Measurements from ENCODE around the gene FAIM2. TPM values are rescaled to one million over a fixed set of nuclear protein-coding genes. Genes with fewer than 3 reads are reported as not detected.

FAIM2 gene
- total and polyA plus RNA-seq, 9 of the 15 experiments (the other 6 are each of a cell fraction or from before 2014, with no cell fraction given) = 0.01 to 0.10 TPM; not detected in 7

DNA sequence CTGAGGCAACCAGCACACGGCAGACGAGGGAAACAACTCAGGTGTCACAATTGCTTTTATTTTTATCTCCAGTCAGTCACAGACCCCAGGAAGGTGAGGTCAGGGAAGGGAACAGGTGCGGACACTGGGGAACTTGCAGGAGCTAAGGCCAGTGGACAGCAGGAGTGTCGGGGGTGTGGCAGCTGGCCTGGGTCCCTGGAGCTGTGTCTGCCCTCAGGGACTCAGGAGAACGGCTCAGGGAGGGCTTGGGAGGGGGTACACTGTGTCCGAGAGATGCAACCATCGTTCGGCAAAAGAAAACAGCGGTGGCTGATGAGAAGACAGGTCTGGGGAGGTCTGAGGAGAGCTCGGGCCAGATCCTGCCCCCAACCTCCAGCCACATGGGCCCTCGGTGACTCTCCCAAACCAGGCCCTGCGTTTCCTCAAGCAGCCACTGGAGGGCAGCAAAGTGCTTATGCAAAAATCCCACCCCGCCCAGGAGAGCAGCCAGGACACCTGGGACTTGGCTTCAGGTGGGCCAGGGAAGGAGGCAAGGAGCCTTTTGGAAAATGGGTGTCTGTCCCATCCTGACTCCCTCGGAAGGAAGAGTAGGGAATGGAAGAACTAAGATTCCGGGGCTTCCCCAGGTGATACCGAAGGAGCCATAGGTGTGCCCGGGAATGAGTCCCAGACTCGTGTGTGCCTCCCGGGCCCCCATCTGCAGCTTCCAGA is 36.7 kb downstream of the FAIM2 start (continued):
- TF ChIP-seq, protein P1, sequence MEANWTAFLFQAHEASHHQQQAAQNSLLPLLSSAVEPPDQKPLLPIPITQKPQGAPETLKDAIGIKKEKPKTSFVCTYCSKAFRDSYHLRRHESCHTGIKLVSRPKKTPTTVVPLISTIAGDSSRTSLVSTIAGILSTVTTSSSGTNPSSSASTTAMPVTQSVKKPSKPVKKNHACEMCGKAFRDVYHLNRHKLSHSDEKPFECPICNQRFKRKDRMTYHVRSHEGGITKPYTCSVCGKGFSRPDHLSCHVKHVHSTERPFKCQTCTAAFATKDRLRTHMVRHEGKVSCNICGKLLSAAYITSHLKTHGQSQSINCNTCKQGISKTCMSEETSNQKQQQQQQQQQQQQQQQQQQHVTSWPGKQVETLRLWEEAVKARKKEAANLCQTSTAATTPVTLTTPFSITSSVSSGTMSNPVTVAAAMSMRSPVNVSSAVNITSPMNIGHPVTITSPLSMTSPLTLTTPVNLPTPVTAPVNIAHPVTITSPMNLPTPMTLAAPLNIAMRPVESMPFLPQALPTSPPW (CRISPR knock-in tag; IDR thresholded peaks at IDR 0.05) = 0 out of 2 replicates have a peak, but pooled peaks have one; percentile 8
- TF ChIP-seq, protein P2, sequence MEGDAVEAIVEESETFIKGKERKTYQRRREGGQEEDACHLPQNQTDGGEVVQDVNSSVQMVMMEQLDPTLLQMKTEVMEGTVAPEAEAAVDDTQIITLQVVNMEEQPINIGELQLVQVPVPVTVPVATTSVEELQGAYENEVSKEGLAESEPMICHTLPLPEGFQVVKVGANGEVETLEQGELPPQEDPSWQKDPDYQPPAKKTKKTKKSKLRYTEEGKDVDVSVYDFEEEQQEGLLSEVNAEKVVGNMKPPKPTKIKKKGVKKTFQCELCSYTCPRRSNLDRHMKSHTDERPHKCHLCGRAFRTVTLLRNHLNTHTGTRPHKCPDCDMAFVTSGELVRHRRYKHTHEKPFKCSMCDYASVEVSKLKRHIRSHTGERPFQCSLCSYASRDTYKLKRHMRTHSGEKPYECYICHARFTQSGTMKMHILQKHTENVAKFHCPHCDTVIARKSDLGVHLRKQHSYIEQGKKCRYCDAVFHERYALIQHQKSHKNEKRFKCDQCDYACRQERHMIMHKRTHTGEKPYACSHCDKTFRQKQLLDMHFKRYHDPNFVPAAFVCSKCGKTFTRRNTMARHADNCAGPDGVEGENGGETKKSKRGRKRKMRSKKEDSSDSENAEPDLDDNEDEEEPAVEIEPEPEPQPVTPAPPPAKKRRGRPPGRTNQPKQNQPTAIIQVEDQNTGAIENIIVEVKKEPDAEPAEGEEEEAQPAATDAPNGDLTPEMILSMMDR (IDR thresholded peaks at IDR 0.05 in 2 of 3, conservative IDR thresholded peaks at IDR 0.05 in 1 of 3; ENCODE audit: insufficient read depth in 2 of 3, low read depth in 1 of 3, low read length in 3 of 3) = peak; percentile 89 to 95 (median 94)
- TF ChIP-seq ZFP1 (CRISPR knock-in tag; IDR thresholded peaks at IDR 0.05) = no peak
- TF ChIP-seq, protein P3, sequence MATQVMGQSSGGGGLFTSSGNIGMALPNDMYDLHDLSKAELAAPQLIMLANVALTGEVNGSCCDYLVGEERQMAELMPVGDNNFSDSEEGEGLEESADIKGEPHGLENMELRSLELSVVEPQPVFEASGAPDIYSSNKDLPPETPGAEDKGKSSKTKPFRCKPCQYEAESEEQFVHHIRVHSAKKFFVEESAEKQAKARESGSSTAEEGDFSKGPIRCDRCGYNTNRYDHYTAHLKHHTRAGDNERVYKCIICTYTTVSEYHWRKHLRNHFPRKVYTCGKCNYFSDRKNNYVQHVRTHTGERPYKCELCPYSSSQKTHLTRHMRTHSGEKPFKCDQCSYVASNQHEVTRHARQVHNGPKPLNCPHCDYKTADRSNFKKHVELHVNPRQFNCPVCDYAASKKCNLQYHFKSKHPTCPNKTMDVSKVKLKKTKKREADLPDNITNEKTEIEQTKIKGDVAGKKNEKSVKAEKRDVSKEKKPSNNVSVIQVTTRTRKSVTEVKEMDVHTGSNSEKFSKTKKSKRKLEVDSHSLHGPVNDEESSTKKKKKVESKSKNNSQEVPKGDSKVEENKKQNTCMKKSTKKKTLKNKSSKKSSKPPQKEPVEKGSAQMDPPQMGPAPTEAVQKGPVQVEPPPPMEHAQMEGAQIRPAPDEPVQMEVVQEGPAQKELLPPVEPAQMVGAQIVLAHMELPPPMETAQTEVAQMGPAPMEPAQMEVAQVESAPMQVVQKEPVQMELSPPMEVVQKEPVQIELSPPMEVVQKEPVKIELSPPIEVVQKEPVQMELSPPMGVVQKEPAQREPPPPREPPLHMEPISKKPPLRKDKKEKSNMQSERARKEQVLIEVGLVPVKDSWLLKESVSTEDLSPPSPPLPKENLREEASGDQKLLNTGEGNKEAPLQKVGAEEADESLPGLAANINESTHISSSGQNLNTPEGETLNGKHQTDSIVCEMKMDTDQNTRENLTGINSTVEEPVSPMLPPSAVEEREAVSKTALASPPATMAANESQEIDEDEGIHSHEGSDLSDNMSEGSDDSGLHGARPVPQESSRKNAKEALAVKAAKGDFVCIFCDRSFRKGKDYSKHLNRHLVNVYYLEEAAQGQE (IDR thresholded peaks at IDR 0.05; ENCODE audit: borderline replicate concordance) = peak; percentile 76
- TF ChIP-seq, protein P3 (CRISPR knock-in tag; IDR thresholded peaks at IDR 0.05; ENCODE audit: low read depth) = no peak
- TF ChIP-seq IFI16 (CRISPR knock-in tag; IDR thresholded peaks at IDR 0.05) = no peak
- TF ChIP-seq, protein P4, sequence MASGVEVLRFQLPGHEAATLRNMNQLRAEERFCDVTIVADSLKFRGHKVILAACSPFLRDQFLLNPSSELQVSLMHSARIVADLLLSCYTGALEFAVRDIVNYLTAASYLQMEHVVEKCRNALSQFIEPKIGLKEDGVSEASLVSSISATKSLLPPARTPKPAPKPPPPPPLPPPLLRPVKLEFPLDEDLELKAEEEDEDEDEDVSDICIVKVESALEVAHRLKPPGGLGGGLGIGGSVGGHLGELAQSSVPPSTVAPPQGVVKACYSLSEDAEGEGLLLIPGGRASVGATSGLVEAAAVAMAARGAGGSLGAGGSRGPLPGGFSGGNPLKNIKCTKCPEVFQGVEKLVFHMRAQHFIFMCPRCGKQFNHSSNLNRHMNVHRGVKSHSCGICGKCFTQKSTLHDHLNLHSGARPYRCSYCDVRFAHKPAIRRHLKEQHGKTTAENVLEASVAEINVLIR (CRISPR knock-in tag; IDR thresholded peaks at IDR 0.05) = no peak
- TF ChIP-seq HNRNPH1 (optimal IDR thresholded peaks at IDR 0.05; ENCODE audit: low read depth, low read length) = no peak
- TF ChIP-seq, protein P5, sequence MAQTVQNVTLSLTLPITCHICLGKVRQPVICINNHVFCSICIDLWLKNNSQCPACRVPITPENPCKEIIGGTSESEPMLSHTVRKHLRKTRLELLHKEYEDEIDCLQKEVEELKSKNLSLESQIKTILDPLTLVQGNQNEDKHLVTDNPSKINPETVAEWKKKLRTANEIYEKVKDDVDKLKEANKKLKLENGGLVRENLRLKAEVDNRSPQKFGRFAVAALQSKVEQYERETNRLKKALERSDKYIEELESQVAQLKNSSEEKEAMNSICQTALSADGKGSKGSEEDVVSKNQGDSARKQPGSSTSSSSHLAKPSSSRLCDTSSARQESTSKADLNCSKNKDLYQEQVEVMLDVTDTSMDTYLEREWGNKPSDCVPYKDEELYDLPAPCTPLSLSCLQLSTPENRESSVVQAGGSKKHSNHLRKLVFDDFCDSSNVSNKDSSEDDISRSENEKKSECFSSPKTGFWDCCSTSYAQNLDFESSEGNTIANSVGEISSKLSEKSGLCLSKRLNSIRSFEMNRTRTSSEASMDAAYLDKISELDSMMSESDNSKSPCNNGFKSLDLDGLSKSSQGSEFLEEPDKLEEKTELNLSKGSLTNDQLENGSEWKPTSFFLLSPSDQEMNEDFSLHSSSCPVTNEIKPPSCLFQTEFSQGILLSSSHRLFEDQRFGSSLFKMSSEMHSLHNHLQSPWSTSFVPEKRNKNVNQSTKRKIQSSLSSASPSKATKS (CRISPR knock-in tag; IDR thresholded peaks at IDR 0.05) = no peak
- TF ChIP-seq RFX7 (CRISPR knock-in tag; IDR thresholded peaks at IDR 0.05) = no peak
- peak; percentile 55 for TF ChIP-seq ZBTB7A (IDR thresholded peaks at IDR 0.05; ENCODE audit: borderline replicate concordance, control insufficient read depth, low read depth, low read length)
